GM18502 (cell line): ENCODE data around the gene PGM5.

Source experiments
- ATAC-seq: cut with Tn5 transposase; IDR thresholded peaks from one replicate; pipeline ENCODE4 v1.9.1; 2021; ENCODE audit warnings: mild to moderate bottlenecking; ENCODE audit not compliant: unreplicated experiment, poor library complexity

Gene PGM5

GRCh38 chr9:68523367-68523936, 167.0 kb downstream of the PGM5 start:
- ATAC-seq = no peak

DNA sequence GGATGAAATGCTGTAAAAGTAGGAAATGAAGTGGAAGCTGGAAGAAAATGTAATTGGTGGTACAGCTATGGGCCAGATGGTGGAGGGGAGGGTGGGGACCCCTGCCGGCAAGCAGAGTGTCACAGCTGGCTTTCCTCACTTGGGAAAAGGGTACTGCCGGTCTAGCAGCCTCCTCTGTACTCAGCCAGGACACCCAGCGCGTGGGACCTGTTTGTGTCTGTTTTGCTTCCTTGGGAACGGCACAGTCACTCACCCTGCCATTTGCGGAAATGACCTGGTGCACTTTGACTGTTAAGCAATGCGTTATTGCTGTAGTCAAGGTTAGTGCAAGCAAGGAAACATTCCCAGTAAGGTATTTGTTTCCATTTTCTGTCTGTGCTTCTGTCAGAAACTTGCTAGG, 174.2 kb downstream of the PGM5 start:
- ATAC-seq = no peak

- no peak for ATAC-seq
Observed at GRCh38 chr9:68532131-68532530, 175.7 kb downstream of the PGM5 start.

- ATAC-seq = no peak
Observed at GRCh38 chr9:68533678-68534077, 177.3 kb downstream of the PGM5 start.

- no peak for ATAC-seq
Observed at GRCh38 chr9:68536876-68537615, 180.6 kb downstream of the PGM5 start.

- no peak for ATAC-seq
Observed at GRCh38 chr9:68537616-68537880, 181.1 kb downstream of the PGM5 start.

DNA sequence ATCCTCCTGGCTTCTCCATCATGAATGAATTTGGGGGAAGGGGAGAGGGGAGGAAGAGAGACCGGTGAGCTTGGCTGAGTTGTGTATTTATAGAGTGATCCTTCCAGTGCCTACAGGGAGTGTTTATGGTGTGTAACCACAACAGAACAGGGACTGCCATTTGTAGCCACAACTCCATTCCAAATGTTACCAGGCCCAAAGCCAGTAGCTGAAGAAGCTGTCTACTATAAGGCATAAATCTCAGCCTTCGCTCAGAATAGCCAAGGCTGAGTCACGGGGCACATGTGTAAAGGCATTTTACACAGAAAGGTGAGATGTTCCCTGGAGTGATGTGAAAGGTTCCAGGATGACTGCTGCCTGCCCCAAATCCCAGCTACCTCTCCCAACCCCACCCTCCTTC, 181.8 kb downstream of the PGM5 start:
- ATAC-seq = no peak

- no peak for ATAC-seq
Observed at GRCh38 chr9:68540712-68541535, 184.5 kb downstream of the PGM5 start, which contains the start of gene TMEM252. TSS of gene TMEM252 (minus strand) at chr9:68540883. CDS start at chr9:68540814, 69 bp downstream.

- ATAC-seq = no peak
Observed at GRCh38 chr9:68541568-68541967, 185.2 kb downstream of the PGM5 start.

DNA sequence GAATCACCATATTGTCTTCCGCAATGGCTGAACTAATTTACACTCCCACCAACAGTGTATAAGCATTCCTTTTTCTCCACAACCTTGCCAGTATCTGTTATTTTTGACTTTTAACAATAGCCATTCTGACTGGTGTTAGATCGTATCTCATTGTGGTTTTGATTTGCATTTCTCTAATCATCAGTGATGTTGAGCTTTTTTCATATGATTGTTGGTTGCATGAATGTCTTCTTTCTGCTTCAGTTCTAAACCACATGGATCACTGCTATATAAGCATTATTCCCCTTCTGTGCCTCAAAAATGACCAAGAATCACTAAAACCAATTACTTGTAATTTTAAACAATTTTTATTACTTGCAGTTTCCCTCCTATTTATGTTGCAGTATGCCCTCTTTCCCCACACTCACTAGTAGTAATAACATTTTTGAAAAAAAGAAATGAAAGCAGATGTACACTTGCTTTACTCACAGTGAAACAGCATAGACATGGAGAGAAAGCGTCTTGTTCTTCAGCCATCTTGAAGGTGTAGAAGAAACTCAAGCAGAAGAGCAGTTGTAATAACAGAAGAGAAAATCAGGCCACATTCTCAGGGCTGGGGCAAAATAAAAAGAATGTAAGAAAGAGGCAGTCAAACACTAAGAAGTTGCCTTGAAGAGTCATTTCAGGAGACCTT, 188.8 kb downstream of the PGM5 start:
- ATAC-seq = peak; percentile 51

- ATAC-seq = peak; percentile 79
Observed at GRCh38 chr9:68546596-68547390, 190.4 kb downstream of the PGM5 start.

- ATAC-seq = no peak
Observed at GRCh38 chr9:68547417-68547816, 191.0 kb downstream of the PGM5 start.

DNA sequence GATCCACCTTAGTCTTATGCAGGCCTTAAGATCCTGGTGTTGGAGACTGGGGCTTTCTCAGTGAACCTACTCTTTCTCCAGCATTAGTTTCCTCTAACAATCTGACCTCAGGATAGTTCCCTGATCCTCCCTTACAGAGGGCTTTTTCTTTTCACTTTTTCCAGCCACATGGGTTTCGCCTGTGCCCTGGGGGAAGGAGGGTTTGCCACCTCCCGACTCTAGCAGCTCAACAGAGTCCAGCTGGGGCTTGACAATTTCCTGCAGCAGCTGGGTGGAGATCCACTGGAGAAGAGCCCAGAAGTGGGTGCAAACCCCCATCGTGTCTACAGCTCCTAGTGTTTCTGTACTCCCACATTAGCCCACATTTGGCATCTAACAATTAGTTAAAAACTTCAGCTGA, 191.8 kb downstream of the PGM5 start:
- no peak for ATAC-seq

GRCh38 chr9:68551191-68551590, 194.8 kb downstream of the PGM5 start:
- ATAC-seq = no peak

GRCh38 chr9:68552700-68553476, 196.5 kb downstream of the PGM5 start:
- ATAC-seq = no peak

DNA sequence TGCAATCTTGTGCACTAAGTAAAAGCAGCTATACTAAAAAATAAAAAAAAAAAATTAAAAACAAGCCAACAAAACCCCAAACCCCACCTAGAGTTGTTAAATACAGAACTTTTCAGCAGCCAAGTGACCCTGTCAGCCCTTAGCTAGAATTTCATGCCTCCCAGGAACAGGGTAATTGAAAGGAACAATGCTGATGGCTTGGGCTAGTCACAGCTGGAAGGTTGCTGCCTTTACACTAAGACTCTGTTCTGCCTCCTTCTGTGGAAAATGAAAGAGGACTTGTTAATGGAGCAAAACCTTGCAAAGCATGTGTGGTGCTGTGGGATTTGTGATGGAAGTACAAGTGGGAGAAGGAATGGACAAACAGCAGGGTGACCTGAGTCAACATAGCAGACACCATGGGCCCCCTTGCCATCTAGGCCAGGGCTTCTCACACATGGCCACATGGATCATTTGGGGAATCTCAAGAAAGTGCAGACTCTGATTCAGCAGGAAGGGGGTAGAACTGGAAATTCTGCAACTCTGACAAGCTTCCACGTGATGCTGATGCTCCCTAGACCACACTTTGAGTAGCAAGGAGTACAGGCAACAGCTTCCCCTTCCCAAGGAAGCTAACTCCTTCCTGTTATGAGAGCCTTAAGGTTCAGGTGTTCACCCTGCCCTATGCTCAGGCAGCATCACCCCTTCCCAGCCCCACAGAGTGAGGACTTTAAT, 199.2 kb downstream of the PGM5 start:
- no peak for ATAC-seq

DNA sequence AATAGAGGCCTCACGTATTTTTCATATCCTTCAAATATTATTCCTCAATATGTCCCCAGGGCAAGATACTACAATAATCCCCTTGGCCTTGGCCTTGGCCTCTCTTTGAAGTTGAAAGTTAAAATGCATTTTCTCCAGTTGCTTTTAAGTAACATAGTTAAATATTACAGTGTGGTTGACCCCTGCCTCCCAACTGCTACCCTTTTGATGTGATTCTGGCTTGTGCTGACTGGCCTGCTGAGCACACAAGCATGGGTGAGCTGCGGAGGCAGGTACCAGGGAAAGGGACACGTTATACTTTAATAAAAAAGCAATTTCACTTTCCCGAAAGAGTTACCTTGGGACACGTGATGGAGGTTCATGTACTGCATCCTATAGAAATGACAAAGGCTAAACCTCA, 202.1 kb downstream of the PGM5 start:
- ATAC-seq = no peak

GRCh38 chr9:68560071-68560844, 203.8 kb downstream of the PGM5 start:
- no peak for ATAC-seq
